GM12878 (cell line): ENCODE measurements around the gene LRRC15. TPM values are rescaled to one million over a fixed set of nuclear protein-coding genes. Genes with fewer than 3 reads are reported as not detected.

Experiments
- ATAC-seq: fragments of 200-7000 bp; cut with Tn5 transposase; 3 replicates; pipeline ENCODE4 v1.9.1; 2020; ENCODE audit warnings: mild to moderate bottlenecking, moderate library complexity
- BruUV-seq: library from RNA; stranded (reverse); fragments of 400-500 nt; replicated peaks from 2 replicates; lab custom pipeline; 2021; lab: Mats Ljungman, UMichigan
- CTCF ChIA-PET: fragments of 300-600 bp; sonication (Branson Sonifier 250); formaldehyde crosslinking; extraction: SDS; loops from one replicate; lab custom pipeline; 2021; ENCODE audit warnings: inconsistent platforms; lab: Yijun Ruan, JAX
- POLR2A ChIA-PET: fragments of 350-600 bp; formaldehyde crosslinking; extraction: SDS; loops from one replicate; lab custom pipeline; 2021; ENCODE audit warnings: inconsistent platforms; lab: Charles Lee
- RAD21 ChIA-PET: fragments of 300-600 bp; sonication (Branson Sonifier 250); formaldehyde crosslinking; loops from one replicate; lab custom pipeline; 2023; ENCODE audit warnings: antibody characterized with exemption; ENCODE audit not compliant: unreplicated experiment; lab: Charles Lee
- SMC1A ChIA-PET: fragments of 300-600 bp; sonication (Branson Sonifier 250); formaldehyde crosslinking; loops from one replicate; lab custom pipeline; 2023; ENCODE audit not compliant: unreplicated experiment, uncharacterized antibody; lab: Charles Lee
- DNase-seq: peaks from one replicate; pipeline ENCODE4 v3.0.0-alpha.2; 2011; ENCODE audit warnings: low read depth, low spot score
- FAIRE-seq: peaks from 3 replicates; lab custom pipeline; 2011; peaks lifted over from hg19 to GRCh38; lab: Jason Lieb, UNC
- H2AFZ ChIP-seq: 2 replicates; pipeline ENCODE4 v1.6.0; 2011; ENCODE audit warnings: low read depth, low read length, control low read depth; ENCODE audit not compliant: control insufficient read depth
- H3K27ac ChIP-seq: 2 replicates; pipeline ENCODE4 v1.5.1; 2011; ENCODE audit warnings: control low read depth; ENCODE audit not compliant: control insufficient read depth, insufficient read depth
- H3K27me3 ChIP-seq, 2 experiments: replicated peaks in 1 of 2; 2 replicates each; pipeline versions ENCODE4 v1.6.0 to v1.6.1; 2011; ENCODE audit warnings: low read length in 1 of 2; ENCODE audit not compliant: control insufficient read depth in 2 of 2, insufficient read depth in 2 of 2
- H3K36me3 ChIP-seq, 2 experiments: 2 replicates each; pipeline ENCODE4 v1.5.1; 2011; ENCODE audit warnings: low read length in 1 of 2; ENCODE audit not compliant: control insufficient read depth in 2 of 2, insufficient read depth in 2 of 2
- H3K4me1 ChIP-seq: 2 replicates; pipeline ENCODE4 v1.6.1; 2011; ENCODE audit warnings: mild to moderate bottlenecking, low read length, moderate library complexity, mixed read lengths; ENCODE audit not compliant: control insufficient read depth, insufficient read depth
- H3K4me2 ChIP-seq: 2 replicates; pipeline ENCODE4 v1.6.0; 2011; ENCODE audit warnings: control low read depth; ENCODE audit not compliant: control insufficient read depth, insufficient read depth
- H3K4me3 ChIP-seq: fragments of 200-600 bp; sonication (generic); 2 replicates; pipeline ENCODE4 v1.5.1; 2016
- H3K79me2 ChIP-seq: 2 replicates; pipeline ENCODE4 v1.6.0; 2011; ENCODE audit warnings: low read length; ENCODE audit not compliant: control insufficient read depth, insufficient read depth
- H3K9ac ChIP-seq: 2 replicates; pipeline ENCODE4 v1.8.0; 2011; ENCODE audit warnings: low read length, control low read depth, mixed read lengths; ENCODE audit not compliant: control insufficient read depth, insufficient read depth
- H3K9me3 ChIP-seq: replicated peaks from 3 replicates; pipeline ENCODE4 v1.5.1; 2011; ENCODE audit warnings: mild to moderate bottlenecking, low read length; ENCODE audit not compliant: control insufficient read depth, insufficient read depth
- H4K20me1 ChIP-seq: 2 replicates; pipeline ENCODE4 v1.6.0; 2011; ENCODE audit not compliant: control insufficient read depth, insufficient read depth
- ASH2L ChIP-seq: fragments of 300-600, 200-600 bp; sonication (generic); IDR thresholded peaks from 2 replicates; pipeline ENCODE4 v1.6.1; 2017; ENCODE audit warnings: low read depth, mild to moderate bottlenecking, borderline replicate concordance
- BACH1 ChIP-seq: fragments of 450-650 bp; IDR thresholded peaks from 2 replicates; pipeline ENCODE4 v1.6.1; 2017; ENCODE audit warnings: mild to moderate bottlenecking, borderline replicate concordance
- E4F1 ChIP-seq: fragments of 450-650 bp; IDR thresholded peaks from 2 replicates; pipeline ENCODE4 v1.6.1; 2018; ENCODE audit warnings: borderline replicate concordance, mild to moderate bottlenecking; ENCODE audit not compliant: partially characterized antibody
- EZH2 ChIP-seq: IDR thresholded peaks from 2 replicates; pipeline ENCODE4 v1.6.1; 2012; ENCODE audit warnings: low read depth, mild to moderate bottlenecking, control low read depth, inconsistent platforms, low read length, borderline replicate concordance; ENCODE audit not compliant: control insufficient read depth
- MXI1 ChIP-seq: fragments of 150-350 bp; IDR thresholded peaks from 2 replicates; pipeline ENCODE4 v1.6.1; 2011; ENCODE audit warnings: low read depth, mild to moderate bottlenecking, inconsistent platforms, low read length, improper control_type of control experiment
- WGBS: methylation state at CpG from one replicate; pipeline ENCODE4 v1.1.6; 2016; ENCODE audit warnings: low lambda C conversion rate; ENCODE audit not compliant: insufficient replicate concordance, insufficient coverage; ENCODE audit errors: missing lambda C conversion rate; 5-methylcytosine and 5-hydroxymethylcytosine counted together
- in situ Hi-C: fragments of 300-500 bp; cut with MboI; formaldehyde crosslinking; loops from 9 replicates; pipeline ENCODE4 v1.14.3; 2018; ENCODE audit warnings: mixed read lengths
- intact Hi-C: fragments of 100-400 bp; cut with micrococcal nuclease; formaldehyde crosslinking; loops from one replicate; pipeline ENCODE4 v1.14.2; 2022; ENCODE audit not compliant: unreplicated experiment
- polyA plus RNA-seq, 11 experiments: library from polyadenylated mRNA; depleted of rRNA in 4 of 11; unstranded in 6 of 11; stranded (reverse) in 5 of 11; fragments of >200 nt; fragmentation: Nextera tagmentation in 4 of 11; fragmentation: Illumina TruSeq in 1 of 11; extraction: Ambion mirVana in 4 of 11; extraction: Trizol in 1 of 11; gene quantifications; 1 replicate in 1 of 11; 2 replicates in 10 of 11; pipeline versions ENCODE4 v1.2.1 to v1.2.3, GENCODE V29; 2011 to 2016; ENCODE audit warnings: inconsistent platforms in 2 of 11, missing spikeins in 2 of 11, low read depth in 1 of 11
- total RNA-seq, 4 experiments: library from RNA; depleted of rRNA in 3 of 4; stranded (reverse); fragments of >200 nt in 3 of 4; fragmentation: Illumina TruSeq in 1 of 4; extraction: Trizol in 1 of 4; gene quantifications; 2 replicates each; pipeline versions ENCODE4 v1.2.1 to v1.2.3, GENCODE V29; 2013 to 2021

Gene LRRC15
- total and polyA plus RNA-seq, 10 of the 15 experiments (the other 5 are each of a cell fraction or from before 2014, with no cell fraction given): not detected

GRCh38 chr3:194401346-194401745, 31.8 kb upstream of the LRRC15 start:
- peaks cover 7% of the 10 kb centered on the region for H3K4me1 ChIP-seq
- H3K27ac ChIP-seq: no peak overlapping the region
- FAIRE-seq (no peak), ATAC-seq (no peak), DNase-seq (no peak)
- RAD21 ChIA-PET: interaction anchor here (0.7 kb wide), 1 partner anchor 10 kb away, joined by 3 read pairs; no protein-coding TSS in a partner anchor
- no peak overlapping the region for H3K4me2 ChIP-seq
- no peaks in the 10 kb centered on the region for H3K9me3 ChIP-seq
- no TSS peak for BruUV-seq
- in situ Hi-C loops (no loop called here), intact Hi-C loops (no loop called here)
- no peak overlapping the region for H3K9ac ChIP-seq
- WGBS: 97% methylated on average over 9 of the region's 9 CpGs
- no peak overlapping the region for H3K4me3 ChIP-seq
- H3K36me3 ChIP-seq: peaks cover 0 to 6% of the 10 kb centered on the region in 2 experiments; a peak in 1 of 4 replicates
- no peak overlapping the region for H2AFZ ChIP-seq
- H3K79me2 ChIP-seq: no peaks in the 10 kb centered on the region
- no peak for TF ChIP-seq BACH1
- TF ChIP-seq EZH2: no peak
- TF ChIP-seq, all 136 proteins: peak for 0
- CTCF ChIA-PET: interaction anchor here (1.4 to 3.3 kb wide), 2 partner anchors 65 to 67 kb away, joined by 3 to 20 read pairs; no protein-coding TSS in a partner anchor
- SMC1A ChIA-PET: interaction anchor here (1.0 kb wide), 1 partner anchor 45 kb away, joined by 3 read pairs; no protein-coding TSS in a partner anchor
- Histone ChIP-seq H3K27me3 (peaks cover 5 to 10% of the 10 kb centered on the region in 2 experiments; a peak in 3 of 4 replicates), H4K20me1 (no peaks in the 10 kb centered on the region; the same call in 1 of the 2 replicates)
- POLR2A ChIA-PET: no interaction called here

- CTCF ChIA-PET: interaction anchor here (1.6 kb wide), 1 partner anchor 194 kb away, joined by 3 read pairs; no protein-coding TSS in a partner anchor
- RAD21 ChIA-PET: no interaction called here
- no peaks in the 10 kb centered on the region; the same call in 1 of the 2 replicates for H4K20me1 ChIP-seq
- no peaks in the 10 kb centered on the region; a peak in 1 of 4 replicates for H3K36me3 ChIP-seq
- H3K4me1 ChIP-seq: peaks cover 7% of the 10 kb centered on the region
- ATAC-seq: no peak
- no peaks in the 10 kb centered on the region for H3K79me2 ChIP-seq
- BruUV-seq: no TSS peak
- no peak overlapping the region for H3K9ac ChIP-seq
- POLR2A ChIA-PET: interaction anchor here (0.6 kb wide), 1 partner anchor 456 kb away, joined by 4 read pairs; no protein-coding TSS in a partner anchor
- intact Hi-C loops (no loop called here), in situ Hi-C loops (no loop called here)
- H3K27ac ChIP-seq: no peak overlapping the region
- 73% methylated on average over 15 of the region's 15 CpGs for WGBS
- no peak for DNase-seq
- H2AFZ ChIP-seq: no peak overlapping the region
- SMC1A ChIA-PET: no interaction called here
- H3K4me3 ChIP-seq: no peak overlapping the region
- H3K4me2 ChIP-seq: no peak overlapping the region
- TF ChIP-seq ASH2L (no peak), MXI1 (no peak), E4F1 (no peak)
- no peak for FAIRE-seq
- H3K9me3 ChIP-seq: no peaks in the 10 kb centered on the region
- peaks cover 7 to 10% of the 10 kb centered on the region in 2 experiments; a peak in 3 of 4 replicates for H3K27me3 ChIP-seq
Measured at GRCh38 chr3:194399874-194400411, 30.4 kb upstream of the LRRC15 start.
